Prostate gland (tissue), 2 donors: ENCODE results near the gene USP37. TPM values are rescaled to one million over a fixed set of nuclear protein-coding genes. Genes with fewer than 3 reads are reported as not detected.

Source experiments
- DNase-seq: peaks from one replicate; pipeline ENCODE4 v3.0.0-alpha.2; 2019; ENCODE audit warnings: low spot score
- H3K27ac ChIP-seq, 2 donors: fragments of 200-600 bp; sonication (generic); 2 replicates each; pipeline ENCODE4 v1.5.1; 2017 to 2019
- H3K27me3 ChIP-seq: fragments of 200-600 bp; sonication (generic); replicated peaks from 2 replicates; pipeline ENCODE4 v1.5.1; 2019; ENCODE audit not compliant: insufficient read depth
- H3K36me3 ChIP-seq, 2 donors: fragments of 200-600 bp; sonication (generic); 1 replicate in 1 of 2; 2 replicates in 1 of 2; pipeline versions ENCODE4 v1.5.1 to v1.8.1; 2017 to 2019
- H3K4me1 ChIP-seq: fragments of 200-600 bp; sonication (generic); replicated peaks from 2 replicates; pipeline ENCODE4 v1.5.1; 2019
- H3K4me3 ChIP-seq, 2 donors: fragments of 200-600 bp; sonication (generic); 2 replicates each; pipeline ENCODE4 v1.5.1; 2017 to 2019
- H3K9me3 ChIP-seq: fragments of 200-600 bp; sonication (generic); 2 replicates; pipeline ENCODE4 v1.5.1; 2017
- POLR2A ChIP-seq: fragments of 450-650 bp; IDR thresholded peaks from one replicate; pipeline ENCODE4 v1.6.1; 2016; ENCODE audit warnings: antibody characterized with exemption, mild to moderate bottlenecking
- POLR2AphosphoS5 ChIP-seq: sonication (generic); formaldehyde crosslinking; IDR thresholded peaks from one replicate; pipeline ENCODE4 v1.6.1; 2017; ENCODE audit warnings: antibody characterized with exemption
- WGBS: methylation state at CpG from one replicate; pipeline ENCODE4 v1.1.5; 2018; 5-methylcytosine and 5-hydroxymethylcytosine counted together
- intact Hi-C: fragments of 100-400 bp; cut with DNase I; formaldehyde crosslinking; loops from one replicate; pipeline ENCODE4 v1.14.2; 2022
- total RNA-seq, 2 donors: library from RNA; depleted of rRNA; stranded (reverse); fragments of >200 nt; gene quantifications; one replicate each; pipeline ENCODE4 v1.1.0, GENCODE V29; 2016
- TF ChIP-seq, protein P1 (sequence below), 4 experiments: fragments of 200-600 bp in 2 of 4; fragments of 450-650 bp in 2 of 4; sonication (generic) in 2 of 4; IDR thresholded peaks; 1 replicate in 3 of 4; 2 replicates in 1 of 4; pipeline ENCODE4 v1.5.1; 2016 to 2019; ENCODE audit warnings: antibody characterized with exemption in 4 of 4, mild to moderate bottlenecking in 2 of 4, moderate library complexity in 2 of 4

The USP37 gene
- total RNA-seq, 2 donors from 2014 or later = 12.3 to 31.9 TPM

DNA sequence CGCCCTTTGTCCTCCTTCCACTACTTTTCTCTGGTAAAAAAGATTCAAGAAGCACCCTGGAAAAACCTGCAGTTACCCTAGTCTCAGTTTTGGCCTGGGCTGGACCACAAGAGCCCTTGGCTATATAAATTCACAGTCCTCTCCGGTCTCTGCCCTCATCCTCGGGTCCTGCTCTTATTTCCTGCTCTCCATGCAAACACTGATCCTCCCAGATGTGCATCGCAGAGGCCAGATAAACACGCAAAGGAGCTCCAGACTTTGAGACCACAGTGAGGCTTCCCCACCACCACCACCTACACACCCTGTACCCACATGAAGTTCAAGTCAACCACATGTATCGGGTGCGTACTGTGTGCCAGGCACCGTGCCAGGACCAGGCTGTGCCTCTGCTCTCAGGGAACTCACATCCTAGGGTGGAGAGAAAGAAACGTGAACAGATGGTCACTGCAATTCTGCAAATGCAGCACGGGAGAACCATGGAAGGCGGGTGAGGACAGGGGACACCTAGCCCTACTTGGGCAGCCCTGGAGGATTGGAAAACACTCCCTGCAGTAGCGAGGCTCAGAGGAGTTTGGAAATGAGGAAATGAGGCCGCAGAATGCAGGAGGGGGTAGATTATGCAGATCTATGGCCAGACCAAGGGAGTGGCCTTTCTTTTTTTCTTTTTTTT is 161.1 kb downstream of the USP37 start:
- 3% methylated on average over 13 of the region's 13 CpGs for WGBS
- peak; percentile 42 for TF ChIP-seq POLR2AphosphoS5
- TF ChIP-seq, protein P1, sequence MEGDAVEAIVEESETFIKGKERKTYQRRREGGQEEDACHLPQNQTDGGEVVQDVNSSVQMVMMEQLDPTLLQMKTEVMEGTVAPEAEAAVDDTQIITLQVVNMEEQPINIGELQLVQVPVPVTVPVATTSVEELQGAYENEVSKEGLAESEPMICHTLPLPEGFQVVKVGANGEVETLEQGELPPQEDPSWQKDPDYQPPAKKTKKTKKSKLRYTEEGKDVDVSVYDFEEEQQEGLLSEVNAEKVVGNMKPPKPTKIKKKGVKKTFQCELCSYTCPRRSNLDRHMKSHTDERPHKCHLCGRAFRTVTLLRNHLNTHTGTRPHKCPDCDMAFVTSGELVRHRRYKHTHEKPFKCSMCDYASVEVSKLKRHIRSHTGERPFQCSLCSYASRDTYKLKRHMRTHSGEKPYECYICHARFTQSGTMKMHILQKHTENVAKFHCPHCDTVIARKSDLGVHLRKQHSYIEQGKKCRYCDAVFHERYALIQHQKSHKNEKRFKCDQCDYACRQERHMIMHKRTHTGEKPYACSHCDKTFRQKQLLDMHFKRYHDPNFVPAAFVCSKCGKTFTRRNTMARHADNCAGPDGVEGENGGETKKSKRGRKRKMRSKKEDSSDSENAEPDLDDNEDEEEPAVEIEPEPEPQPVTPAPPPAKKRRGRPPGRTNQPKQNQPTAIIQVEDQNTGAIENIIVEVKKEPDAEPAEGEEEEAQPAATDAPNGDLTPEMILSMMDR (IDR thresholded peaks at IDR 0.05) = no peak
- TF ChIP-seq POLR2A = peak; percentile 29
- Histone ChIP-seq H3K27me3 (no peaks in the 10 kb centered on the region), H3K36me3 (peaks cover 7 to 20% of the 10 kb centered on the region in 2 donors), H3K27ac (peak overlapping the region; percentile 92 to 99), H3K4me1 (peaks cover 19% of the 10 kb centered on the region), H3K9me3 (no peaks in the 10 kb centered on the region), H3K4me3 (peak overlapping the region; percentile 27 to 35)
- intact Hi-C loops = loop anchor here (2.0 to 5.0 kb wide), 3 partner anchors 45 to 160 kb away; no protein-coding TSS in a partner anchor
- DNase-seq = peak; percentile 74

DNA sequence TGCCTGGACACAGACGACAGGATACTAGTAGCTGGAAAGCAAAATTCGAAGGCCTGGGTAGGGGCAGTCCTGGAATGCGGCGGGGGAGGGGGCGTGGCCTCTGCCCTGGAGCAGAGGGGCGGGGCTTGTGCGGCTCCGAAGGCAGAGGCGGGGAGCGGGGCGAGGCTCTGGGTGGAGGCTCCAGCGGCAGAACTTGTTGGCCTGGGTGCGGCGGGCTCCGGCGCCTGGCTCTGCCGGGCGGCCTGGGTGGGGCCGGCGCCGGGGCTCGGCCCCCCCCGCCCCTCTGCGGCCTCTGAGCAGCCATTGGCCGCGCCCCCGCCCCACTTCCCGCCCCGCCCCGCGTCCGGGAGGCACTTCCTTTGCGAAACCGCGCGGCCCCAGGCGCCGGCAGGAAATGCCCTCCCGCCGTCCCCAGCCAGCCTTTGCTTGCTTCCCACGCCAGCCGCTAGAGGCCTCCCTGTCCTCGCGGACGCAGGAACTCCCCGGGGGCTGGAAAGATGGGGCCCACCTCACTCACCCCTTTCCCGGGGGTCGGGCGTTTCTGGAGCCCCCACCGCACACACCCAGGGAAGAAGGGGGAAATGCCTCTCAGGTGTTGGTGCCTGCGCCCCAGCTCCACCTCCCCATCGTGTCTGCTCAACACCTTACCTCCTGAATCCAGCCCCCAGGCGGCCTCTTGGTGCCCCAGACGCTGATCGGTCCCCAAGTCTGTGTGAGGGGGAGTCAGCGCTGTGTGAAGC is 161.8 kb downstream of the USP37 start:
- H3K9me3 ChIP-seq = no peaks in the 10 kb centered on the region
- intact Hi-C loops = loop anchor here (2.0 to 5.0 kb wide), 3 partner anchors 46 to 160 kb away; no protein-coding TSS in a partner anchor
- WGBS = 1% methylated on average over 54 of the region's 56 CpGs
- DNase-seq = peak; percentile 96
- H3K36me3 ChIP-seq = peaks cover 7 to 24% of the 10 kb centered on the region in 2 donors
- peak overlapping the region; percentile 27 to 35 for H3K4me3 ChIP-seq
- H3K4me1 ChIP-seq = peaks cover 25% of the 10 kb centered on the region
- H3K27me3 ChIP-seq = no peaks in the 10 kb centered on the region
- H3K27ac ChIP-seq = peak overlapping the region; percentile 92 to 99
- peak; percentile 11 for TF ChIP-seq POLR2A
- TF ChIP-seq, protein P1 (IDR thresholded peaks at IDR 0.05) = peak; percentile 51 to 91 (median 83)
- peak; percentile 52 for TF ChIP-seq POLR2AphosphoS5

DNA sequence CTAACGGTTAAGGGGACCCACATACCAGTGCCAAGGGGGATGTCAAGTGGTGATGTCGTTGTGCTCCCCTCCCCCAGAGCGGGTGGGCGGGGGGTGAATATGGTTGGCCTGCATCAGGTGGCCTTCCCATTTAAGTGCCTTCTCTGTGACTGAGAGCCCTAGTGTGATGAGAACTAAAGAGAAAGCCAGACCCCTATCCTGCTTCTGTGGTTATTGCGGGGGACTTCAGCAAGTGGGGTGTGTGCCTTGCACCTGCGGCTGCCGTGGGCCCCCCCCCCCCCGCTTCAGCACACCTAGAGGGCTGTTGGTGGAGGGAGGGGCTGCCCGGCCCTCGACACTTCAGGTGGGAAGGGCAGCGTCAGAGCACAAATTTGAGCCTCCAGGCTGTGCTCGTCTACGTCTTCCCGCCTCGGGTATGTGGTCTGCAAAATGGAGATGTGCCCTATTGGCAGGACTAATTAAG is 162.4 kb downstream of the USP37 start:
- intact Hi-C loops = loop anchor here (2.0 to 5.0 kb wide), 3 partner anchors 47 to 161 kb away; no protein-coding TSS in a partner anchor
- H3K4me3 ChIP-seq = peak overlapping the region in 1 of 2 donors; percentile 18
- 8% methylated on average over 12 of the region's 15 CpGs for WGBS

DNA sequence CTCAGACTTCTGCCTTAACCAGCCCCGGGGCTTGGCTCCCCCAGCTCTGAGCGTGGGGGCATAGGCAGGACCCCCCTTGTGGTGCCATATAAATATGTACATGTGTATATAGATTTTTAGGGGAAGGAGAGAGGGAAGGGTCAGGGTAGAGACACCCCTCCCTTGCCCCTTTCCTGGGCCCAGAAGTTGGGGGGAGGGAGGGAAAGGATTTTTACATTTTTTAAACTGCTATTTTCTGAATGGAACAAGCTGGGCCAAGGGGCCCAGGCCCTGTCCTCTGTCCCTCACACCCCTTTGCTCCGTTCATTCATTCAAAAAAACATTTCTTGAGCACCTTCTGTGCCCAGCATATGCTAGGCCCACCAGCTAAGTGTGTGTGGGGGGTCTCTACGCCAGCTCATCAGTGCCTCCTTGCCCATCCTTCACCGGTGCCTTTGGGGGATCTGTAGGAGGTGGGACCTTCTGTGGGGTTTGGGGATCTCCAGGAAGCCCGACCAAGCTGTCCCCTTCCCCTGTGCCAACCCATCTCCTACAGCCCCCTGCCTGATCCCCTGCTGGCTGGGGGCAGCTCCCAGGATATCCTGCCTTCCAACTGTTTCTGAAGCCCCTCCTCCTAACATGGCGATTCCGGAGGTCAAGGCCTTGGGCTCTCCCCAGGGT is 162.9 kb downstream of the USP37 start:
- H3K27me3 ChIP-seq = no peaks in the 10 kb centered on the region
- TF ChIP-seq POLR2AphosphoS5 (no peak), POLR2A (no peak)
- TF ChIP-seq, protein P1 (IDR thresholded peaks at IDR 0.05) = no peak
- DNase-seq = no peak
- H3K4me1 ChIP-seq = peaks cover 25% of the 10 kb centered on the region
- no peaks in the 10 kb centered on the region for H3K9me3 ChIP-seq
- no peak overlapping the region for H3K4me3 ChIP-seq
- intact Hi-C loops = loop anchor here (5.0 kb wide), 1 partner anchor 47 kb away; no protein-coding TSS in a partner anchor
- peak overlapping the region; percentile 86 to 99 for H3K27ac ChIP-seq
- WGBS = 49% methylated on average over 8 of the region's 8 CpGs
- H3K36me3 ChIP-seq = peaks cover 7 to 24% of the 10 kb centered on the region in 2 donors

More for the DNA sequence above, 162.4 kb downstream of the USP37 start:
- Histone ChIP-seq H3K27me3 (no peaks in the 10 kb centered on the region), H3K4me1 (peaks cover 25% of the 10 kb centered on the region), H3K9me3 (no peaks in the 10 kb centered on the region), H3K27ac (peak overlapping the region; percentile 86 to 99), H3K36me3 (peaks cover 7 to 24% of the 10 kb centered on the region in 2 donors)
- TF ChIP-seq, protein P1 (IDR thresholded peaks at IDR 0.05) = no peak
- peak; percentile 24 for TF ChIP-seq POLR2A
- no peak for TF ChIP-seq POLR2AphosphoS5
- DNase-seq = no peak
